K562 (cell line): Measurements from ENCODE around the gene USP24. TPM values are rescaled to one million over a fixed set of nuclear protein-coding genes. Genes with fewer than 3 reads are reported as not detected.

ENCODE experiments used
- ATAC-seq: fragments of 200-7000 bp; cut with Tn5 transposase; 3 replicates; pipeline ENCODE4 v1.9.1; 2020; ENCODE audit warnings: moderate library complexity
- BruUV-seq: library from RNA; stranded (reverse); fragments of 400-500 nt; replicated peaks from 2 replicates; lab custom pipeline; 2021; lab: Mats Ljungman, UMichigan
- CTCF ChIA-PET: fragments of 300-600 bp; formaldehyde crosslinking; extraction: SDS; loops from one replicate; lab custom pipeline; 2021; ENCODE audit warnings: low intra/inter-chr PET ratio; lab: Yijun Ruan, JAX
- POLR2A ChIA-PET: fragments of 300-600, 350-650 bp; sonication (Branson Sonifier 250); formaldehyde crosslinking; extraction: SDS; loops from one replicate; lab custom pipeline; 2021; ENCODE audit warnings: antibody characterized with exemption, inconsistent platforms; lab: Yijun Ruan, JAX
- DNase-seq, 4 experiments: peaks; one replicate each; pipeline versions ENCODE4 v3.0.0 to v3.0.0-alpha.2; 2011 to 2018; ENCODE audit warnings: low spot score in 3 of 4, mixed read lengths in 3 of 4; ENCODE audit errors: extremely low read depth in 1 of 4
- FAIRE-seq: peaks from 2 replicates; lab custom pipeline; 2011; peaks lifted over from hg19 to GRCh38; lab: Jason Lieb, UNC
- H2AFZ ChIP-seq: 2 replicates; pipeline ENCODE4 v1.6.0; 2011; ENCODE audit warnings: low read depth, low read length, control low read depth, inconsistent platforms
- H3K27ac ChIP-seq: fragments of 200-600 bp; 3 replicates; pipeline ENCODE4 v1.8.0; 2011; ENCODE audit warnings: low read depth, mild to moderate bottlenecking, control low read depth, inconsistent platforms, low read length, moderate library complexity, mixed read lengths; ENCODE audit errors: extremely low read depth
- H3K27me3 ChIP-seq, 2 experiments: fragments of 300-600 bp in 1 of 2; 2 replicates in 1 of 2; 3 replicates in 1 of 2; pipeline versions ENCODE4 v1.6.0 to v1.8.0; 2011; ENCODE audit warnings: inconsistent platforms in 2 of 2, low read length in 2 of 2, mild to moderate bottlenecking in 1 of 2, mixed read lengths in 1 of 2, moderate library complexity in 1 of 2; ENCODE audit not compliant: control insufficient read depth in 2 of 2, insufficient read depth in 2 of 2
- H3K36me3 ChIP-seq: fragments of 300-600 bp; 3 replicates; pipeline ENCODE4 v1.8.0; 2011; ENCODE audit warnings: mild to moderate bottlenecking, low read length, inconsistent platforms; ENCODE audit not compliant: control insufficient read depth, insufficient read depth
- H3K4me1 ChIP-seq, 2 experiments: fragments of 200-600 bp in 1 of 2; replicated peaks in 1 of 2; 2 replicates in 1 of 2; 3 replicates in 1 of 2; pipeline versions ENCODE4 v1.5.1 to v1.8.0; 2011; ENCODE audit warnings: inconsistent platforms in 2 of 2, low read length in 2 of 2, mild to moderate bottlenecking in 1 of 2, mixed read lengths in 1 of 2, moderate library complexity in 1 of 2; ENCODE audit not compliant: control insufficient read depth in 2 of 2, insufficient read depth in 2 of 2
- H3K4me2 ChIP-seq: 2 replicates; pipeline ENCODE4 v1.6.1; 2011; ENCODE audit warnings: low read length, control low read depth, inconsistent platforms, mixed read lengths; ENCODE audit not compliant: insufficient read depth
- H3K4me3 ChIP-seq: fragments of 200-600 bp; sonication (generic), shearing (Covaris generic); 2 replicates; pipeline ENCODE4 v1.5.1; 2016; ENCODE audit warnings: control low read depth, inconsistent platforms
- H3K79me2 ChIP-seq: fragments of 200-600 bp; 3 replicates; pipeline ENCODE4 v1.8.0; 2011; ENCODE audit warnings: low read length, inconsistent platforms; ENCODE audit not compliant: control insufficient read depth, insufficient read depth
- H3K9ac ChIP-seq, 2 experiments: 2 replicates each; pipeline versions ENCODE4 v1.6.0 to v1.6.1; 2011; ENCODE audit warnings: low read depth in 2 of 2, low read length in 2 of 2, control low read depth in 1 of 2, inconsistent platforms in 1 of 2, mild to moderate bottlenecking in 1 of 2, mixed read lengths in 1 of 2; ENCODE audit not compliant: insufficient read depth in 1 of 2
- H3K9me1 ChIP-seq: one replicate; pipeline ENCODE4 v1.6.0; 2011; ENCODE audit warnings: inconsistent platforms, mild to moderate bottlenecking, low read length, moderate library complexity; ENCODE audit not compliant: control insufficient read depth, insufficient read depth
- H3K9me3 ChIP-seq: replicated peaks from 2 replicates; pipeline ENCODE4 v1.5.1; 2011; ENCODE audit warnings: low read depth, low read length, inconsistent platforms; ENCODE audit not compliant: control insufficient read depth, insufficient read depth
- H4K20me1 ChIP-seq: replicated peaks from 2 replicates; pipeline ENCODE4 v1.6.1; 2011; ENCODE audit warnings: low read length, inconsistent platforms, mixed read lengths; ENCODE audit not compliant: control insufficient read depth, insufficient read depth
- POLR2G ChIP-seq: fragments of 200-400 bp; formaldehyde crosslinking; IDR thresholded peaks from 2 replicates; pipeline ENCODE4 v1.6.1; 2017; ENCODE audit warnings: low read depth, mild to moderate bottlenecking, antibody characterized with exemption, low read length, moderate library complexity
- RHOXF2B ChIP-seq: fragments of 250-450 bp; sonication (Bioruptor Pico); conservative IDR thresholded peaks from 2 replicates; pipeline ENCODE4 v1.5.1; 2021
- SREBF1 ChIP-seq: fragments of 150-350 bp; IDR thresholded peaks from 2 replicates; pipeline ENCODE4 v1.6.1; 2014; ENCODE audit warnings: antibody characterized with exemption, low read depth, low read length, borderline replicate concordance
- STAG1 ChIP-seq: sonication (generic); formaldehyde crosslinking; IDR thresholded peaks from 2 replicates; pipeline ENCODE4 v1.5.0; 2020; ENCODE audit warnings: missing genetic modification reagents, borderline replicate concordance
- THAP12 ChIP-seq: fragments of 250-450 bp; sonication (Bioruptor Pico); IDR thresholded peaks from 2 replicates; pipeline ENCODE4 v1.9.0; 2021; ENCODE audit warnings: mild to moderate bottlenecking, inconsistent platforms
- ZFP36 ChIP-seq: fragments of 150-350 bp; IDR thresholded peaks from 2 replicates; pipeline ENCODE4 v1.6.1; 2018; ENCODE audit warnings: low read length, low read depth; ENCODE audit not compliant: partially characterized antibody
- WGBS: fragments of 100-300 bp; shearing (Covaris generic); methylation state at CpG from one replicate; pipeline ENCODE4 v1.1.6; 2016; ENCODE audit warnings: low coverage, mixed read lengths; ENCODE audit not compliant: insufficient coverage; ENCODE audit errors: missing lambda C conversion rate; 5-methylcytosine and 5-hydroxymethylcytosine counted together
- in situ Hi-C: fragments of 300-500 bp; cut with MboI; formaldehyde crosslinking; loops from 4 replicates; pipeline ENCODE4 v1.15.0; 2018; ENCODE audit warnings: inconsistent platforms, mixed read lengths
- intact Hi-C: fragments of 100-400 bp; cut with micrococcal nuclease; formaldehyde crosslinking; loops from 2 replicates; pipeline ENCODE4 v1.14.2; 2022
- polyA plus RNA-seq, 8 experiments: library from polyadenylated mRNA; depleted of rRNA in 4 of 8; stranded (reverse) in 5 of 8; unstranded in 3 of 8; fragments of >200 nt; fragmentation: Nextera tagmentation in 2 of 8; fragmentation: Illumina TruSeq in 1 of 8; extraction: Ambion mirVana in 2 of 8; extraction: Trizol in 1 of 8; gene quantifications; 2 replicates each; pipeline versions ENCODE4 v1.2.1 to v1.2.3, GENCODE V29; 2011 to 2014; ENCODE audit warnings: inconsistent platforms in 1 of 8, missing spikeins in 1 of 8
- total RNA-seq, 7 experiments: library from RNA; depleted of rRNA in 6 of 7; stranded (reverse); fragments of >200 nt in 6 of 7; fragmentation: Illumina TruSeq in 2 of 7; extraction: Trizol in 2 of 7; gene quantifications; 2 replicates each; pipeline versions ENCODE4 v1.2.1 to v1.2.3, GENCODE V29; 2011 to 2021; ENCODE audit warnings: low replicate concordance in 1 of 7

Gene USP24
- total and polyA plus RNA-seq, 9 of the 15 experiments (the other 6 are each of a cell fraction or from before 2014, with no cell fraction given) = 7.7 to 62.6 (median 36.8) TPM

GRCh38 chr1:55061000-55061705, 154.0 kb downstream of the USP24 start:
- H3K27me3 ChIP-seq = no peaks in the 10 kb centered on the region
- DNase-seq (no peak), FAIRE-seq (no peak), ATAC-seq (no peak)
- H3K27ac ChIP-seq = no peak overlapping the region
- H3K9ac ChIP-seq = peak overlapping the region in 1 of 2 experiments; percentile 40; a peak in 1 of 4 replicates
- in situ Hi-C loops = no loop called here
- BruUV-seq = no TSS peak
- no peak overlapping the region for H3K4me3 ChIP-seq
- peaks cover 0 to 8% of the 10 kb centered on the region in 2 experiments; a peak in 2 of 5 replicates for H3K4me1 ChIP-seq
- no peaks in the 10 kb centered on the region for H3K79me2 ChIP-seq
- no peaks in the 10 kb centered on the region for H3K9me1 ChIP-seq
- H2AFZ ChIP-seq = no peak overlapping the region
- no peak for TF ChIP-seq SREBF1
- no peak for TF ChIP-seq THAP12
- TF ChIP-seq ZFP36 = peak; percentile 64
- no peak for TF ChIP-seq STAG1
- no peak for TF ChIP-seq RHOXF2B
- TF ChIP-seq POLR2G = 0 out of 2 replicates have a peak, but pooled peaks have one; percentile 47
- CTCF ChIA-PET = no interaction called here
- H4K20me1 ChIP-seq = 0 out of 2 replicates have a peak, but pooled peaks cover 3% of the 10 kb centered on the region
- H3K4me2 ChIP-seq = no peak overlapping the region
- WGBS = 83% methylated on average over 9 of the region's 13 CpGs
- intact Hi-C loops = no loop called here
- H3K36me3 ChIP-seq = peaks cover 97% of the 10 kb centered on the region; the same call in 2 of the 3 replicates
- H3K9me3 ChIP-seq = no peaks in the 10 kb centered on the region
- POLR2A ChIA-PET = interaction anchor here (0.6 to 3.4 kb wide), 7 partner anchors 12 to 268 kb away, joined by 3 to 24 read pairs (median 4); no protein-coding TSS in a partner anchor
